OCI-LY7 (cell line): Measurements from ENCODE around the gene AKT1. TPM values are rescaled to one million over a fixed set of nuclear protein-coding genes. Genes with fewer than 3 reads are reported as not detected.

Experiments
- BruUV-seq: library from RNA; stranded (reverse); fragments of 400-500 nt; replicated peaks from 2 replicates; lab custom pipeline; 2021; lab: Mats Ljungman, UMichigan
- CTCF ChIA-PET: fragments of 300-600 bp; sonication (Branson Sonifier 250); formaldehyde crosslinking; loops from one replicate; lab custom pipeline; 2022; ENCODE audit warnings: antibody characterized with exemption; ENCODE audit not compliant: unreplicated experiment; lab: Charles Lee
- POLR2A ChIA-PET: fragments of 300-600 bp; sonication (Branson Sonifier 250); formaldehyde crosslinking; loops from one replicate; lab custom pipeline; 2022; ENCODE audit warnings: antibody characterized with exemption; lab: Charles Lee
- DNase-seq: peaks from one replicate; pipeline ENCODE4 v3.0.0-alpha.2; 2015; ENCODE audit warnings: low spot score
- H2AFZ ChIP-seq: fragments of 200-600 bp; sonication (generic), shearing (Covaris generic); 2 replicates; pipeline ENCODE4 v1.6.1; 2014; ENCODE audit warnings: mild to moderate bottlenecking, antibody characterized with exemption, low read length, moderate library complexity
- H3K27ac ChIP-seq: fragments of 200-600 bp; sonication (generic); 2 replicates; pipeline ENCODE4 v1.5.1; 2014; ENCODE audit warnings: mixed run types, low read depth, mild to moderate bottlenecking, moderate library complexity, low read length, inconsistent platforms; ENCODE audit not compliant: poor library complexity, severe bottlenecking
- H3K36me3 ChIP-seq: fragments of 200-600 bp; sonication (generic); 2 replicates; pipeline ENCODE4 v1.6.1; 2014; ENCODE audit warnings: mild to moderate bottlenecking, antibody characterized with exemption, low read length, moderate library complexity, mixed read lengths; ENCODE audit not compliant: insufficient read depth
- H3K4me1 ChIP-seq: fragments of 200-600 bp; sonication (generic); 2 replicates; pipeline ENCODE4 v1.5.1; 2014; ENCODE audit warnings: mild to moderate bottlenecking, low read length; ENCODE audit not compliant: insufficient read depth, poor library complexity, severe bottlenecking
- H3K4me2 ChIP-seq: fragments of 200-600 bp; sonication (generic); 2 replicates; pipeline ENCODE4 v1.6.1; 2014; ENCODE audit warnings: mild to moderate bottlenecking, low read length
- H3K4me3 ChIP-seq: fragments of 200-600 bp; sonication (generic); 2 replicates; pipeline ENCODE4 v1.5.1; 2014; ENCODE audit warnings: mild to moderate bottlenecking, low read depth, low read length; ENCODE audit not compliant: poor library complexity, severe bottlenecking
- H3K79me2 ChIP-seq: fragments of 200-600 bp; sonication (generic); 2 replicates; pipeline ENCODE4 v1.6.1; 2016; ENCODE audit warnings: low read depth, mild to moderate bottlenecking, low read length, moderate library complexity, mixed read lengths; ENCODE audit not compliant: insufficient read depth
- H3K9me2 ChIP-seq: fragments of 200-600 bp; sonication (generic); 2 replicates; pipeline ENCODE4 v1.6.1; 2016; ENCODE audit warnings: mild to moderate bottlenecking, low read length, mixed read lengths; ENCODE audit not compliant: insufficient read depth
- H3K9me3 ChIP-seq: fragments of 200-600 bp; sonication (generic); 2 replicates; pipeline ENCODE4 v1.6.1; 2014; ENCODE audit warnings: mild to moderate bottlenecking, mixed run types, low read length, mixed read lengths
- H4K20me1 ChIP-seq: fragments of 200-600 bp; sonication (generic); 2 replicates; pipeline ENCODE4 v1.6.1; 2014; ENCODE audit warnings: mild to moderate bottlenecking, antibody characterized with exemption, low read length, moderate library complexity, mixed read lengths; ENCODE audit not compliant: insufficient read depth
- EZH2phosphoT487 ChIP-seq: fragments of 200-600 bp; sonication (generic); IDR thresholded peaks from 2 replicates; pipeline ENCODE4 v1.6.1; 2018; ENCODE audit warnings: low read depth, borderline replicate concordance, mild to moderate bottlenecking, mixed run types, antibody characterized with exemption, low read length, moderate library complexity, mixed read lengths
- intact Hi-C: fragments of 100-400 bp; cut with micrococcal nuclease; formaldehyde crosslinking; loops from one replicate; pipeline ENCODE4 v1.10.0; 2022; ENCODE audit not compliant: unreplicated experiment
- total RNA-seq, 2 experiments: library from RNA; depleted of rRNA in 1 of 2; stranded (reverse); fragments of >200 nt in 1 of 2; shearing (Covaris generic) in 1 of 2; gene quantifications; 2 replicates each; pipeline ENCODE4 v1.2.3, GENCODE V29; 2014 to 2022
- TF ChIP-seq, protein P1 (sequence below): fragments of 200-600 bp; sonication (generic); conservative IDR thresholded peaks from 2 replicates; pipeline ENCODE4 v1.5.1; 2014; ENCODE audit warnings: mild to moderate bottlenecking, antibody characterized with exemption, low read length, moderate library complexity, mixed read lengths

Gene AKT1
- total RNA-seq, 2 experiments from 2014 or later = 75.4 to 108 TPM

DNA sequence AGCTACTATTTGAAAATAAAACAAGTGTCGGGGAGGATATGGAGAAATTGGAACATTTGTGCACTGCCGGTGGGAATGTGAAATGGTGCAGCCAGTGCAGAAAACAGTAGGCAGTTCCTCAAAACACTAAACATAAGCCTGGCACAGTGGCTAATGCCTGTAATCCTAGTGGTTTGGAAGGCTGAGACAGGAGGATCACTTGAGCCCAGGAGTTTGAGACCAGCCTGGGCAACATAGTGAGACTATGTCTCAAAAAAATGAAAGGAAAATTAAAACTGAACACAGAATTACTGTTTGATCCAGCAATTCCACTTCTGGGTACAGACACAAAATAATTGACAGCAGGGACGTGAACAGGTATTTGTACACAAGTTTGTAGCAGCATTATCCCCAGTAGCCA lies 30.0 kb downstream of the AKT1 start:
- no TSS peak for BruUV-seq
- H3K36me3 ChIP-seq = peaks cover 50% of the 10 kb centered on the region
- H2AFZ ChIP-seq = no peak overlapping the region
- TF ChIP-seq EZH2phosphoT487 = no peak
- TF ChIP-seq, protein P1, sequence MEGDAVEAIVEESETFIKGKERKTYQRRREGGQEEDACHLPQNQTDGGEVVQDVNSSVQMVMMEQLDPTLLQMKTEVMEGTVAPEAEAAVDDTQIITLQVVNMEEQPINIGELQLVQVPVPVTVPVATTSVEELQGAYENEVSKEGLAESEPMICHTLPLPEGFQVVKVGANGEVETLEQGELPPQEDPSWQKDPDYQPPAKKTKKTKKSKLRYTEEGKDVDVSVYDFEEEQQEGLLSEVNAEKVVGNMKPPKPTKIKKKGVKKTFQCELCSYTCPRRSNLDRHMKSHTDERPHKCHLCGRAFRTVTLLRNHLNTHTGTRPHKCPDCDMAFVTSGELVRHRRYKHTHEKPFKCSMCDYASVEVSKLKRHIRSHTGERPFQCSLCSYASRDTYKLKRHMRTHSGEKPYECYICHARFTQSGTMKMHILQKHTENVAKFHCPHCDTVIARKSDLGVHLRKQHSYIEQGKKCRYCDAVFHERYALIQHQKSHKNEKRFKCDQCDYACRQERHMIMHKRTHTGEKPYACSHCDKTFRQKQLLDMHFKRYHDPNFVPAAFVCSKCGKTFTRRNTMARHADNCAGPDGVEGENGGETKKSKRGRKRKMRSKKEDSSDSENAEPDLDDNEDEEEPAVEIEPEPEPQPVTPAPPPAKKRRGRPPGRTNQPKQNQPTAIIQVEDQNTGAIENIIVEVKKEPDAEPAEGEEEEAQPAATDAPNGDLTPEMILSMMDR = no peak
- H4K20me1 ChIP-seq = no peaks in the 10 kb centered on the region
- no peak overlapping the region for H3K4me2 ChIP-seq
- no peak overlapping the region for H3K27ac ChIP-seq
- ChIA-PET POLR2A (interaction anchor here (0.9 kb wide), 1 partner anchor 13 kb away, joined by 3 read pairs; no protein-coding TSS in a partner anchor), CTCF (interaction anchor here (0.6 kb wide), 1 partner anchor 61 kb away, joined by 4 read pairs; no protein-coding TSS in a partner anchor)
- no peaks in the 10 kb centered on the region for H3K9me2 ChIP-seq
- H3K9me3 ChIP-seq = no peaks in the 10 kb centered on the region
- H3K4me3 ChIP-seq = no peak overlapping the region
- intact Hi-C loops = no loop called here
- no peaks in the 10 kb centered on the region for H3K79me2 ChIP-seq
- H3K4me1 ChIP-seq = peaks cover 4% of the 10 kb centered on the region
- no peak for DNase-seq

DNA sequence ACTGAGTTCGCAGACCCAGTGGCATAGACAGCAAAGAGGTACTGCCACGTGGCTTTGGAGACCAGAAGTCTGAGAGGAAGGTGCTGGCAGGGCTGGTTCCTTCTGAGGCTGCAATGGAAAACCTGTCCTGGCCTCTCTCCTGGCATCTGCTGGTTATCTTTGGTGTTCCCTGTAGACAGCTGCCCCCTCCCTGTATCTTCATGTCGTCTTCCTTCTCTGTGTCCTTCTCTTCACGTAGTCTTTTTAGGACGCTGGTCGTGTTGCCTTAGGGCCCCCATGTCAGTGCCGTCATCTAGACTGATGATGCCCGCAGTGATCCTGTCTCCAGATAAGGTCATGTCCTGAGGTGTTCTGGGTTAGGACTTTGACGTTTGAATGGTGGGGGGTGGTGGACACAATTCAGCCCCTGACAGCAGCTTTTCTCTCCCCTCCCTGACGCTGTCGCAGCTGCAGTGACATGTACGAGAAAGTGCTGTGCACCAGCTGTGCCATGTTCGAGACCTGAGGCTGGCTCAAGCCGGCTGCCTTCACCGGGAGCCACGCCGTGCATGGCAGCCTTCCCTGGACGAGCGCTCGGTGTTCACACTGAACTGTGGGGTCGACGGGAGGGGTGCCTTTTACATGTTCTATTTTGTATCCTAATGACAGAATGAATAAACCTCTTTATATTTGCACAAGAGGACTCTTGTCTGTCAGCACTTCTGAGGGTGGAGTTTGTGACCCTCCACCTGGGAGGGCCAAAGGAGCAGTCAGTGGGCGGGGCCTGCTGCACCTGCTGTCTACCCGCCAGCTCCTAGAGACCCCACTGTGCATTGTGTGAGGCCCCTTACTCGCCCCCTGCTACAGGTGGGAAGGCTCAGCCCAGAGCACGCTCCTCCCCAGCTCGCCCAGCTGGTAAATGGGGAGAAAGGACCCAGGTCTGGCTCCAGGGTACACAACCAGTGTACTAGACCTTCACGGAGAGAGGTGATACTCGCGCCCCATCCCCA lies 36.3 kb downstream of the AKT1 start:
- TF ChIP-seq, protein P1 = no peak
- no peak for TF ChIP-seq EZH2phosphoT487
- Histone ChIP-seq H3K4me2 (no peak overlapping the region), H3K27ac (no peak overlapping the region), H3K79me2 (peaks cover 26% of the 10 kb centered on the region), H3K9me2 (no peaks in the 10 kb centered on the region), H4K20me1 (peaks cover 6% of the 10 kb centered on the region), H3K9me3 (no peaks in the 10 kb centered on the region), H2AFZ (no peak overlapping the region), H3K4me1 (peaks cover 33% of the 10 kb centered on the region), H3K4me3 (no peak overlapping the region), H3K36me3 (peaks cover 84% of the 10 kb centered on the region)
- ChIA-PET CTCF (no interaction called here), POLR2A (no interaction called here)
- no peak for DNase-seq
- no TSS peak for BruUV-seq
- intact Hi-C loops = loop anchor here (10.0 kb wide), 1 partner anchor 266 kb away; the partner anchor contains the start of gene CDCA4
